ENCODE measurements around the gene SOCS7.
A peak's percentile ranks its signal among the peaks of the same experiment; 100 is the strongest.

GRCh38 chr17:38451840-38452529, 100.3 kb downstream of the SOCS7 start:
- no peak for TF ChIP-seq OSR1 (CRISPR knock-in tag; IDR thresholded peaks at IDR 0.05)
- no peak for TF ChIP-seq CSDC2 (CRISPR knock-in tag; IDR thresholded peaks at IDR 0.05)
- TF ChIP-seq, protein P1, sequence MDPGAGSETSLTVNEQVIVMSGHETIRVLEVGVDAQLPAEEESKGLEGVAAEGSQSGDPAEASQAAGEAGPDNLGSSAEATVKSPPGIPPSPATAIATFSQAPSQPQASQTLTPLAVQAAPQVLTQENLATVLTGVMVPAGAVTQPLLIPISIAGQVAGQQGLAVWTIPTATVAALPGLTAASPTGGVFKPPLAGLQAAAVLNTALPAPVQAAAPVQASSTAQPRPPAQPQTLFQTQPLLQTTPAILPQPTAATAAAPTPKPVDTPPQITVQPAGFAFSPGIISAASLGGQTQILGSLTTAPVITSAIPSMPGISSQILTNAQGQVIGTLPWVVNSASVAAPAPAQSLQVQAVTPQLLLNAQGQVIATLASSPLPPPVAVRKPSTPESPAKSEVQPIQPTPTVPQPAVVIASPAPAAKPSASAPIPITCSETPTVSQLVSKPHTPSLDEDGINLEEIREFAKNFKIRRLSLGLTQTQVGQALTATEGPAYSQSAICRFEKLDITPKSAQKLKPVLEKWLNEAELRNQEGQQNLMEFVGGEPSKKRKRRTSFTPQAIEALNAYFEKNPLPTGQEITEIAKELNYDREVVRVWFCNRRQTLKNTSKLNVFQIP (CRISPR knock-in tag; IDR thresholded peaks at IDR 0.05; ENCODE audit: borderline replicate concordance, low read depth) = no peak
- TF ChIP-seq ESRRG (CRISPR knock-in tag; IDR thresholded peaks at IDR 0.05) = no peak
- peak; percentile 50; the same call in 1 of the 2 replicates for TF ChIP-seq PATZ1 (CRISPR knock-in tag; IDR thresholded peaks at IDR 0.05; ENCODE audit: borderline replicate concordance)
- no peak for TF ChIP-seq ZFP30 (CRISPR knock-in tag; IDR thresholded peaks at IDR 0.05)
- no peak for TF ChIP-seq CREB5 (CRISPR knock-in tag; IDR thresholded peaks at IDR 0.05; ENCODE audit: low read depth)
- no peak for TF ChIP-seq ZC3H10 (CRISPR knock-in tag; IDR thresholded peaks at IDR 0.05)
- TF ChIP-seq ZNF70 (CRISPR knock-in tag; IDR thresholded peaks at IDR 0.05) = no peak
- no peak for TF ChIP-seq ZFP3 (CRISPR knock-in tag; IDR thresholded peaks at IDR 0.05)
- TF ChIP-seq SNAI2 (CRISPR knock-in tag; IDR thresholded peaks at IDR 0.05) = no peak
- TF ChIP-seq ARNTL (CRISPR knock-in tag; IDR thresholded peaks at IDR 0.05; ENCODE audit: borderline replicate concordance, low read depth) = no peak
- no peak for TF ChIP-seq ZNF8 (CRISPR knock-in tag; IDR thresholded peaks at IDR 0.05)

Measured in SK-N-SH treated with all-trans-retinoic acid at 6 μM for 48 hours (cell line).